Stomach (tissue), 4 donors: Measurements from ENCODE around the gene VTI1A.

Experiments
- POLR2AphosphoS5 ChIP-seq, 3 donors: sonication (generic); formaldehyde crosslinking; IDR thresholded peaks; one replicate each; pipeline ENCODE4 v1.6.1; 2016; ENCODE audit warnings: antibody characterized with exemption in 3 of 3
- TF ChIP-seq, protein P1 (sequence below), 7 experiments: fragments of 450-650 bp in 4 of 7; fragments of 200-600 bp in 3 of 7; sonication (generic) in 3 of 7; IDR thresholded peaks; one replicate each; pipeline ENCODE4 v1.5.1; 2016 to 2019; ENCODE audit warnings: antibody characterized with exemption in 7 of 7, control low read depth in 2 of 7, mild to moderate bottlenecking in 1 of 7

DNA sequence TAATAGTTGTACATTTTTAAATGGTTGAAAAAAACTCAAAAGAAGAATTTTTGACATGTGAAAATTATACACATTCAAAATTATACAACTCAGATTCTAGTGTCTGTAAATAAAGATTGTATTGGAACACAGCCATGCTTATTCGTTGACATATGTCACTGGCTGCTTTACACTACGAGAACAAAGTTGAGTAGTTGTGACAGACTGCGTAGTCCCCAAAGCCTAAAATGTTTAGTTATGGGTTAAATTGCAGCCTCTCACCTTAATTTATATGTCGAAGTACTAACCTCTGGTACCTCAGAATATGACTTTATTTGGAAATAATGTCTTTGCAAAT, 358.2 kb downstream of the VTI1A start:
- TF ChIP-seq POLR2AphosphoS5 (IDR thresholded peaks at IDR 0.05): no peak
- TF ChIP-seq, protein P1, sequence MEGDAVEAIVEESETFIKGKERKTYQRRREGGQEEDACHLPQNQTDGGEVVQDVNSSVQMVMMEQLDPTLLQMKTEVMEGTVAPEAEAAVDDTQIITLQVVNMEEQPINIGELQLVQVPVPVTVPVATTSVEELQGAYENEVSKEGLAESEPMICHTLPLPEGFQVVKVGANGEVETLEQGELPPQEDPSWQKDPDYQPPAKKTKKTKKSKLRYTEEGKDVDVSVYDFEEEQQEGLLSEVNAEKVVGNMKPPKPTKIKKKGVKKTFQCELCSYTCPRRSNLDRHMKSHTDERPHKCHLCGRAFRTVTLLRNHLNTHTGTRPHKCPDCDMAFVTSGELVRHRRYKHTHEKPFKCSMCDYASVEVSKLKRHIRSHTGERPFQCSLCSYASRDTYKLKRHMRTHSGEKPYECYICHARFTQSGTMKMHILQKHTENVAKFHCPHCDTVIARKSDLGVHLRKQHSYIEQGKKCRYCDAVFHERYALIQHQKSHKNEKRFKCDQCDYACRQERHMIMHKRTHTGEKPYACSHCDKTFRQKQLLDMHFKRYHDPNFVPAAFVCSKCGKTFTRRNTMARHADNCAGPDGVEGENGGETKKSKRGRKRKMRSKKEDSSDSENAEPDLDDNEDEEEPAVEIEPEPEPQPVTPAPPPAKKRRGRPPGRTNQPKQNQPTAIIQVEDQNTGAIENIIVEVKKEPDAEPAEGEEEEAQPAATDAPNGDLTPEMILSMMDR (IDR thresholded peaks at IDR 0.05): no peak
